HepG2 (cell line): ENCODE measurements around the gene AP1M2. TPM values are rescaled to one million over a fixed set of nuclear protein-coding genes. Genes with fewer than 3 reads are reported as not detected.
A peak's percentile ranks its signal among the peaks of the same experiment; 100 is the strongest.

Source experiments
- ARNTL ChIP-seq: sonication (generic); formaldehyde crosslinking; IDR thresholded peaks from 2 replicates; pipeline ENCODE4 v1.4.0; 2020; ENCODE audit warnings: mild to moderate bottlenecking, missing genetic modification reagents
- ATF7 ChIP-seq, 2 experiments: fragments of 450-650 bp in 1 of 2; sonication (generic) in 1 of 2; formaldehyde crosslinking in 1 of 2; IDR thresholded peaks; 2 replicates each; pipeline versions ENCODE4 v1.4.0 to v1.6.1; 2016 to 2020; ENCODE audit warnings: antibody characterized with exemption in 1 of 2, mild to moderate bottlenecking in 1 of 2, missing genetic modification reagents in 1 of 2
- BORCS8-MEF2B ChIP-seq: sonication (generic); formaldehyde crosslinking; IDR thresholded peaks from 2 replicates; pipeline ENCODE4 v1.8.0; 2022; ENCODE audit warnings: mild to moderate bottlenecking, missing genetic modification reagents
- CREM ChIP-seq, 2 experiments: sonication (generic) in 1 of 2; formaldehyde crosslinking in 1 of 2; IDR thresholded peaks; 2 replicates each; pipeline versions ENCODE4 v1.4.0 to v1.6.1; 2016 to 2020; ENCODE audit warnings: antibody characterized with exemption in 1 of 2, mild to moderate bottlenecking in 1 of 2, missing genetic modification reagents in 1 of 2
- EP300 ChIP-seq, 3 experiments: sonication (generic) in 1 of 3; formaldehyde crosslinking in 1 of 3; IDR thresholded peaks; 2 replicates each; pipeline versions ENCODE4 v1.5.1 to v1.6.1; 2011 to 2020; ENCODE audit warnings: low read depth in 2 of 3, low read length in 2 of 3, borderline replicate concordance in 1 of 3, improper control_type of control experiment in 1 of 3, mild to moderate bottlenecking in 1 of 3, missing genetic modification reagents in 1 of 3, moderate library complexity in 1 of 3
- FOXK1 ChIP-seq: sonication (generic); formaldehyde crosslinking; IDR thresholded peaks from 2 replicates; pipeline ENCODE4 v1.4.0; 2020; ENCODE audit warnings: low read depth, missing genetic modification reagents, borderline replicate concordance
- GATA4 ChIP-seq: sonication (generic); IDR thresholded peaks from 2 replicates; pipeline ENCODE4 v1.6.1; 2016; ENCODE audit warnings: antibody characterized with exemption, low read depth, borderline replicate concordance
- KAT8 ChIP-seq: IDR thresholded peaks from 2 replicates; pipeline ENCODE4 v1.6.1; 2016; ENCODE audit warnings: missing genetic modification reagents, missing compliant biosample characterization
- KDM3A ChIP-seq: IDR thresholded peaks from 2 replicates; pipeline ENCODE4 v1.6.1; 2018; ENCODE audit warnings: low read depth, missing compliant biosample characterization
- MED1 ChIP-seq: sonication (generic); formaldehyde crosslinking; IDR thresholded peaks from 2 replicates; pipeline ENCODE4 v1.4.0; 2020; ENCODE audit warnings: missing genetic modification reagents
- MEIS2 ChIP-seq: sonication (generic); formaldehyde crosslinking; IDR thresholded peaks from 2 replicates; pipeline ENCODE4 v1.9.0; 2021; ENCODE audit warnings: mild to moderate bottlenecking, missing genetic modification reagents
- RAD51 ChIP-seq: fragments of 450-650 bp; IDR thresholded peaks from 2 replicates; pipeline ENCODE4 v1.6.1; 2016; ENCODE audit warnings: borderline replicate concordance
- RBFOX2 ChIP-seq: fragments of 200-400 bp; formaldehyde crosslinking; IDR thresholded peaks from 2 replicates; pipeline ENCODE4 v1.6.1; 2017; ENCODE audit warnings: low read depth, mild to moderate bottlenecking, low read length
- SP4 ChIP-seq: sonication (generic); formaldehyde crosslinking; IDR thresholded peaks from 2 replicates; pipeline ENCODE4 v1.8.1; 2023; ENCODE audit warnings: mild to moderate bottlenecking, missing genetic modification reagents
- TBX2 ChIP-seq: sonication (generic); formaldehyde crosslinking; IDR thresholded peaks from 2 replicates; pipeline ENCODE4 v1.5.0; 2020; ENCODE audit warnings: missing genetic modification reagents, mild to moderate bottlenecking, borderline replicate concordance
- ZBTB7B ChIP-seq: sonication (generic); formaldehyde crosslinking; IDR thresholded peaks from 2 replicates; pipeline ENCODE4 v1.4.0; 2020; ENCODE audit warnings: missing genetic modification reagents
- ZMYM4 ChIP-seq: sonication (generic); formaldehyde crosslinking; IDR thresholded peaks from 2 replicates; pipeline ENCODE4 v1.8.1; 2023; ENCODE audit warnings: mild to moderate bottlenecking, missing genetic modification reagents
- ZNF160 ChIP-seq: sonication (generic); formaldehyde crosslinking; IDR thresholded peaks from 2 replicates; pipeline ENCODE4 v1.8.0; 2022; ENCODE audit warnings: mild to moderate bottlenecking, inconsistent platforms, missing genetic modification reagents
- ZNF30 ChIP-seq: sonication (generic); formaldehyde crosslinking; IDR thresholded peaks from 2 replicates; pipeline ENCODE4 v1.5.0; 2020; ENCODE audit warnings: mild to moderate bottlenecking, missing genetic modification reagents
- ZNF33B ChIP-seq: sonication (generic); formaldehyde crosslinking; IDR thresholded peaks from 2 replicates; pipeline ENCODE4 v1.5.1; 2020; ENCODE audit warnings: mild to moderate bottlenecking, missing genetic modification reagents
- ZNF432 ChIP-seq: sonication (generic); formaldehyde crosslinking; IDR thresholded peaks from 2 replicates; pipeline ENCODE4 v1.5.0; 2020; ENCODE audit warnings: missing genetic modification reagents, mild to moderate bottlenecking, borderline replicate concordance
- ZNF501 ChIP-seq: sonication (generic); formaldehyde crosslinking; IDR thresholded peaks from 2 replicates; pipeline ENCODE4 v1.5.1; 2020; ENCODE audit warnings: mild to moderate bottlenecking, moderate library complexity, missing genetic modification reagents
- ZNF703 ChIP-seq: sonication (generic); formaldehyde crosslinking; IDR thresholded peaks from 2 replicates; pipeline ENCODE4 v1.5.1; 2020; ENCODE audit warnings: missing genetic modification reagents, mild to moderate bottlenecking, moderate library complexity, borderline replicate concordance
- ZNF776 ChIP-seq: sonication (generic); formaldehyde crosslinking; IDR thresholded peaks from 2 replicates; pipeline ENCODE4 v1.4.0; 2020; ENCODE audit warnings: mild to moderate bottlenecking, missing genetic modification reagents
- ZSCAN21 ChIP-seq: sonication (generic); formaldehyde crosslinking; IDR thresholded peaks from 2 replicates; pipeline ENCODE4 v1.8.0; 2022; ENCODE audit warnings: mild to moderate bottlenecking, missing genetic modification reagents, moderate library complexity, borderline replicate concordance
- ZSCAN25 ChIP-seq: sonication (generic); formaldehyde crosslinking; IDR thresholded peaks from 2 replicates; pipeline ENCODE4 v1.8.0; 2022; ENCODE audit warnings: mild to moderate bottlenecking, missing genetic modification reagents
- polyA plus RNA-seq, 8 experiments: library from polyadenylated mRNA; depleted of rRNA in 3 of 8; stranded (reverse) in 7 of 8; unstranded in 1 of 8; fragments of >200 nt; fragmentation: Illumina TruSeq in 4 of 8; extraction: Trizol in 4 of 8; gene quantifications; 2 replicates each; pipeline versions ENCODE4 v1.2.1 to v1.2.3, GENCODE V29; 2011 to 2016; ENCODE audit warnings: low read depth in 4 of 8, missing spikeins in 1 of 8, mixed read lengths in 1 of 8; ENCODE audit not compliant: insufficient read depth in 1 of 8
- total RNA-seq, 5 experiments: library from RNA; depleted of rRNA; stranded (reverse); fragments of >200 nt; fragmentation: Illumina TruSeq; extraction: Trizol; gene quantifications; 2 replicates each; pipeline ENCODE4 v1.2.3, GENCODE V29; 2016; ENCODE audit warnings: low read depth in 1 of 5
- TF ChIP-seq, protein P1 (sequence below): sonication (generic); formaldehyde crosslinking; IDR thresholded peaks from 2 replicates; pipeline ENCODE4 v1.5.0; 2020; ENCODE audit warnings: mild to moderate bottlenecking, missing genetic modification reagents
- TF ChIP-seq, protein P2 (sequence below), 2 experiments: fragments of 450-650 bp in 1 of 2; sonication (generic) in 1 of 2; formaldehyde crosslinking; IDR thresholded peaks; 2 replicates each; pipeline versions ENCODE4 v1.5.0 to v1.8.0; 2020 to 2022; ENCODE audit warnings: mild to moderate bottlenecking in 1 of 2, missing genetic modification reagents in 1 of 2

The AP1M2 gene
- total and polyA plus RNA-seq, 2 of the 13 experiments (the other 11 are each of a cell fraction or from before 2014, with no cell fraction given): 6.3 to 76.8 TPM

DNA sequence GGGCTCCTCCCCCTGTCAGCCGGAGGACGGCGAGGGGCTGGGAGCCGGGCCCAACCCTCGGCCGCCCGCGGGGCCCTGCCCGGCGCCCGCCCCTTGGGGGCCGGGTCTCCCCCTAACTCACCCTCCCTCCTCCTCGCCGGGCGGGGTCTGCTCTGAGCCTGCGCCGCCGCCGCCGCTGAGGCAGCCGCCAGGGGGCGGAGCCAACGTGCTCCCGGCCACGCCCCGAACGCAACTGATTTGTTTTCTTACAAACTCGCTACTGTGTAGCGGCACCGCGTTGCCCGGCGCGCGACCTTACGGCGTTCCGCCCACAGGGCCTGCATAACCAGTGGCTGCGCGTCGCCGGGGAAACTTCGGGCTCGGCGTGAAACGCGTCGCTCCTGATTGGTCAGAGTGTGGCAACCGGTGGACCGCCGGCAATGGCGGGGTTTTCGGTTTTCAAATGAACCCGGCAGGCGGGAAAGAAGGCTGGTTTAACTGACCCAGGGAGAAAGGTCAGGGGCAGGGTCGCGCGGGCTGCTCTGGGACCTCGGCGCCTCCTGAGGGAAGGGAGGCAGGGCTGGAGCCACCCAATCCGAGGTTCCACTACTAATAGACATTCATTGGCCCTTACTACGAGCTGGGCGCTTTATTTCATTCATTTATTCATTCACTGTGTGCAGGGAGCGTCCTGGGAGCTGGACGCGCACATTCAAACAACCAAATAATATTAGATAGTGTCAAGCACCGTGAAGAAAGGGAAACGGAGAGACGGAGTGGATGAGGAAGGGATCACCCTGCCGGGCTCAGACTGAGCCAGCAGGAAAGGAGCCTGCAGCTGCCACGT lies 18.1 kb downstream of the AP1M2 start, which contains the start of gene CDKN2D (continued):
- TF ChIP-seq GATA4 (0 out of 2 replicates have a peak, but pooled peaks have one; percentile 9), CREM (IDR thresholded peaks at IDR 0.05) (peak; percentile 68), CREM (CRISPR knock-in tag; IDR thresholded peaks at IDR 0.05) (no peak), KDM3A (CRISPR knock-in tag) (peak; percentile 82; the same call in 1 of the 2 replicates), RBFOX2 (peak; percentile 74), ZBTB7B (CRISPR knock-in tag) (0 out of 2 replicates have a peak, but pooled peaks have one; percentile 6), TBX2 (CRISPR knock-in tag) (peak; percentile 41; the same call in 1 of the 2 replicates), MED1 (peak; percentile 64; the same call in 1 of the 2 replicates), ZSCAN25 (no peak), FOXK1 (CRISPR knock-in tag) (peak; percentile 74; the same call in 1 of the 2 replicates), ZNF30 (CRISPR knock-in tag) (no peak), MEIS2 (CRISPR knock-in tag) (peak; percentile 1; the same call in 1 of the 2 replicates), KAT8 (CRISPR knock-in tag) (peak; percentile 75), ZNF776 (0 out of 2 replicates have a peak, but pooled peaks have one; percentile 4), ZNF33B (no peak), BORCS8-MEF2B (peak; percentile 99), SP4 (CRISPR knock-in tag) (peak; percentile 99), ATF7 (IDR thresholded peaks at IDR 0.05) (no peak), ATF7 (CRISPR knock-in tag; IDR thresholded peaks at IDR 0.05) (0 out of 2 replicates have a peak, but pooled peaks have one; percentile 23), ZSCAN21 (peak; percentile 69; the same call in 1 of the 2 replicates), ZNF432 (CRISPR knock-in tag) (no peak), ARNTL (CRISPR knock-in tag) (peak; percentile 91), EP300 (IDR thresholded peaks at IDR 0.05; ENCODE audit: low read depth in 2 of 2, low read length in 2 of 2) (peak in 1 of 2 experiments; percentile 42; a peak in 1 of 4 replicates), EP300 (CRISPR knock-in tag; IDR thresholded peaks at IDR 0.05; ENCODE audit: borderline replicate concordance) (no peak), ZNF501 (CRISPR knock-in tag) (peak; percentile 56; the same call in 1 of the 2 replicates), ZMYM4 (CRISPR knock-in tag) (peak; percentile 71), RAD51 (no peak), ZNF703 (CRISPR knock-in tag) (no peak), ZNF160 (CRISPR knock-in tag) (peak; percentile 92)
- TF ChIP-seq, protein P1, sequence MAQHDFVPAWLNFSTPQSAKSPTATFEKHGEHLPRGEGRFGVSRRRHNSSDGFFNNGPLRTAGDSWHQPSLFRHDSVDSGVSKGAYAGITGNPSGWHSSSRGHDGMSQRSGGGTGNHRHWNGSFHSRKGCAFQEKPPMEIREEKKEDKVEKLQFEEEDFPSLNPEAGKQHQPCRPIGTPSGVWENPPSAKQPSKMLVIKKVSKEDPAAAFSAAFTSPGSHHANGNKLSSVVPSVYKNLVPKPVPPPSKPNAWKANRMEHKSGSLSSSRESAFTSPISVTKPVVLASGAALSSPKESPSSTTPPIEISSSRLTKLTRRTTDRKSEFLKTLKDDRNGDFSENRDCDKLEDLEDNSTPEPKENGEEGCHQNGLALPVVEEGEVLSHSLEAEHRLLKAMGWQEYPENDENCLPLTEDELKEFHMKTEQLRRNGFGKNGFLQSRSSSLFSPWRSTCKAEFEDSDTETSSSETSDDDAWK: no peak
- TF ChIP-seq, protein P2, sequence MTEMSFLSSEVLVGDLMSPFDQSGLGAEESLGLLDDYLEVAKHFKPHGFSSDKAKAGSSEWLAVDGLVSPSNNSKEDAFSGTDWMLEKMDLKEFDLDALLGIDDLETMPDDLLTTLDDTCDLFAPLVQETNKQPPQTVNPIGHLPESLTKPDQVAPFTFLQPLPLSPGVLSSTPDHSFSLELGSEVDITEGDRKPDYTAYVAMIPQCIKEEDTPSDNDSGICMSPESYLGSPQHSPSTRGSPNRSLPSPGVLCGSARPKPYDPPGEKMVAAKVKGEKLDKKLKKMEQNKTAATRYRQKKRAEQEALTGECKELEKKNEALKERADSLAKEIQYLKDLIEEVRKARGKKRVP (CRISPR knock-in tag; IDR thresholded peaks at IDR 0.05): peak in 1 of 2 experiments; percentile 79; a peak in 2 of 4 replicates
